NCI-H446 treated with DMSO at 0.1 percent for 48 hours (cell line): ENCODE measurements around the gene SLX9.

Experiments
- DNase-seq: peaks from one replicate; lab custom pipeline; 2025; lab: John Stamatoyannopoulos, UW

SLX9 gene, protein sequence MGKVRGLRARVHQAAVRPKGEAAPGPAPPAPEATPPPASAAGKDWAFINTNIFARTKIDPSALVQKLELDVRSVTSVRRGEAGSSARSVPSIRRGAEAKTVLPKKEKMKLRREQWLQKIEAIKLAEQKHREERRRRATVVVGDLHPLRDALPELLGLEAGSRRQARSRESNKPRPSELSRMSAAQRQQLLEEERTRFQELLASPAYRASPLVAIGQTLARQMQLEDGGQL

DNA sequence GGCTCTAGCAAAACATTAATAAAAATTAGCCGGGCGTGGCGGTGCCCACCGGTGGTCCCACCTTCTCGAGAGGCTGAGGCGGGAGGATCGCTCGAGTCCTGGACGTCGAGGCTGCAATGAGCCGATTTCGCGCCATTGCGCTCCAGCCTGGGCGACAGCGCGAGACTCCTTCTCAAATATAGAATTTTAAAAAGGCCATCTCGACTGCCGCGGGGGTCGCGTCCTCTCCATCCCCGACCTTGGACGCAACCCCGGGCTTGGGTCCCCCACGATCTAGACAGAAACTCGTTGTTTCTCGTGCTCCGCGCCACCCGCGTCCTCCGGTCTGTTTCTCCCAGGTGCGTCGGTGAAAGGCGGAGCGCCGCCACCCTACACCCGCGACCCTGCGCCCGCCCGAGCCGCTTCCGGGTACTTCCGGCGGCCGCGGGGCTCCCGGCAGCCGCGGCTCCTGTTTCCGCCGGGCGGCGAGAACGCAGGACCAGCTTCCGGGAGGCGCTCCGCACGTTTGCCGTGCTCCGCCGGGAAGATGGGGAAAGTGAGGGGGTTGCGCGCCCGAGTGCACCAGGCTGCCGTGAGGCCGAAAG, at the start of gene SLX9:
SLX9 (plus strand) TSS at position 498 of the 584 bp plus-strand sequence; CDS start at position 527, 29 bp downstream.
- peak; percentile 33 for DNase-seq

DNA sequence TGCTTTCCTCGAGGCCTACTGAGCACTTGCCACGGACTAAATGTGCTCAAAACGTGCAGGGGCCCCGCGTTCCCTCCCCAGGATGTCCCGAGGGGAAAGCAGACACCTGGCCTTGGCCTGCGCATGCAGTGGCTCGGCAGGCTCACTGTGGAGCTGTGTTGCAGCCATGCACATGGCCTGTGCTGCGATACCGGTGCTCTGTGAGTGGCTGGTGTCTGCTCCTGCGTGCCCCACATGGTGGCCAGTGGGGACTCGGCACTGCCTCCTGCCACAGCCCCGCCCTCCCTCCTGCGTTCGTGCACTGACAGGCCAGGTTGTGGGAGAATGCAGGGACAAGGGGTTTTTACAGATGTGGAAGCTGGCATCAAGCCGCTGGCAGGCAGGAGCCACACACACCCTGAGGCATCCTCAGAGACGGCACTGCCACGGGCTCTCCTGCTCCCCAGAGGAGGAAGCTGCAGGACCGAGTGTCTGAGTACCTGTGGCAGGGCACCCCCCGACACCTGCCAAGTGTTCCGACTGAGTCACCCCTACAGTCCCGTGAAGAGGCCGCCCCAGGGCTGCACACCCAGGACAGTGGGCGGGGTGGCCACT, 49.4 kb upstream of the SLX9 start:
- DNase-seq: no peak

DNA sequence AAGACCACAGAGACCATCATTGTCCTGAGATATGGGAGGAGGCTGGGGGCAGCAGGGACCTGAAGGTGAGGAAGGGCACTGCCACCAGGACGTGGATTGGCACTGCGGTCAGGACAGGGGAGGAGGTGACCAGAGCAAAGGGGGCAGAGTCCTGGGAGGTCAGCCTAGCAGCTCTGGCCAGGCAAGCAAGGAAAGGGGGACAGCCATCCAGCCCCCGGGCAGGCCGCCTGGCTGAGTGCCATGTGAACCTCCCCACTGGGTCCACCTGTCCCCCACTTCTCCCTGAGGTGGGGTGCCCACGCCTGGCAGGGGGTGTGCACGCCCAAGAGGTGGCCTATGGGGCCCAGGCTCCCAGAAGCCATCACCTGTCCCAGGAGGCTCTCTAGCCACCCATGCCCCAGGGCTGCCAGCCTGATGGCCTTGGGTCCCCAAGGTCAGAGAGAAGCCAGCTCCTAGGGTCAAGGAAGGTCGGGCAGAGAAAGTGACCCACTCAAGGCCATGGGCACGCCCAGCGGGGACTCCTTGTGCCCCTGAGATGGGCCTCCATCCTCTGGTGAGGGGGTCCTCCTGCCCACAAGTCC, 48.8 kb upstream of the SLX9 start:
- DNase-seq: no peak

DNA sequence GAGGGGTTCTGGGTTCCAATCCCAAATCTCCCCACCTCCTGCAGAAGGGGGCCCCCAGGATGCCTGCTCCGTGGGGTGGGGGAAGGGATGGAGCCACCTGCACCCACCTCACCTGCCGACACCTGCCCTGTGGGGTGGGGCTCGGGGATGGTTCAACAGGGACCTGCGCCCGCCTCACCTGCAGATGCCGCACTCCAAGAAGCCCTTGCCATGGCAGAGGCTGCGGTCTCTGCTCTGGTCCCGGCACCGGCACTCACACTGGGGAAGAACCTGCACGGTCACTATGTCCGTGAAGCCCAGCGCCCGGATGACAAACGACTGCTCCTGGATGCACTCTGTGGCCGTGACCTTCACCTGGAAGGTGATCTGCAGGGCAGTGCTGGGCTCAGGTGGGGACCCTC, 48.2 kb upstream of the SLX9 start:
- DNase-seq: no peak

DNA sequence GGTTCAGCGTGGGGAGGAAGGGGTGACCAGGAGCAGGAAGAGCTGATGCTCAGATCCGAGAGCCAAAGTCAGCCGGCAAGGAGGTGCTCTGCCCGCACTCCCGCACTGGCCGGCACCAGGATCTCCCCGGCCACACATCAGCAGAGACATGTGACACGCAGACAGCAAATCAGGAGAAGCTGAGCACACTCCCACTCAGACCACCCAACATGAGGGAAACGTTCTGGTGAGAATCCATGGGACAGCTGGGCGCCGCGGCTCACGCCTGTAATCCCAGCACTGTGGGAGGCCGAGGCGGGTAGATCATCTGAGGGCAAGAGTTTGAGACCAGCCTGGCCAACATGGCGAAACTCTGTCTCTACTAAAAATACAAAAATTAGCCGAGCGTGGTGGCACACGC, 47.7 kb upstream of the SLX9 start:
- DNase-seq: no peak

DNA sequence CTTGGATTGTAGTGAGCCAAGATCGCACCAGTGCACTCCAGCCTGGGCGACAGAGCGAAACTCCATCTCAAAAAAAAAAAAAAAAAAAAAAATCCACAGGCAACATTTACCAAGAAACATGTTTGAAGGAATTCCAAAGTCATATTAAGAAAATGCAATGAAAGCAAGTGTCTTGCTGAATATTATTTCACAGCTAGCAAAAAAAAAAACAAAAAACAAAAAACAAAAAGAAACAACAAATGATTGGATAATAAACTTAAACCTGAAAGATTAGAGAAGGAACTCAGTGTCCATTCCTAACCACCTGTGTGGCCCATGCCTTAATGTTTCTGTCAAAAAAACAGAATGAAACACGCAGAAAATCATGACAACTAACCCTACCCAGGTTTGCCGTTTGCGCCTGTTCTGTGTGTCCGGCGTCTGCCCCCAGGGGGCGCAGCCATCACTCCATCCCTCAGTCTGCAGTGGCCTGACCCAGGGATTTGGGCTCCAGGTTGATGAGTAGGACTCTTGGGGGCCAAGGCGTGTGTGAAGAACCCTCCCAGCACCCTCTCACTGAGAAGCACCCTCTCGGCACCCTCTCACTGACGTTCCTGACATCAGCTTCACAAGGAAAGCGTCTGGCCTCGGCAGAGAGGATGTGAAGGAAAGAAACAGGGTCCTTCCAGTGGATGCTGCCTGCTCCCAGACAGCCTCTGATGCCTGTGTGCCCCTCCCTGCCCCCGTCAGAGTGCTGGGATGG, 47.1 kb upstream of the SLX9 start:
- DNase-seq: no peak

DNA sequence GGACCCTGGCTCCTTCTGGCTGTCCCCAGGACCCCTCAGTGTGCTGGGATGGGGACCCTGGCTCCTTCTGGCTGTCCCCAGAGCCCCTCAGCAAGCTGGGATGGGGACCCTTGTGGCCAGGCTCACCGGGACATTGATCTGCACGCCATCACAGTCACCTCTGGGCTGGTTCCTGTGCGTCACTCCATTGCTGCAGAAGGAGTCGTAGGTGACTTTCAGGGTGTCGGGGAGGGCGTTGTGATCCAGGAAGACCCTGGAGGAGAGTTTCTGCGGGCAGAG, 46.6 kb upstream of the SLX9 start:
- DNase-seq: no peak

DNA sequence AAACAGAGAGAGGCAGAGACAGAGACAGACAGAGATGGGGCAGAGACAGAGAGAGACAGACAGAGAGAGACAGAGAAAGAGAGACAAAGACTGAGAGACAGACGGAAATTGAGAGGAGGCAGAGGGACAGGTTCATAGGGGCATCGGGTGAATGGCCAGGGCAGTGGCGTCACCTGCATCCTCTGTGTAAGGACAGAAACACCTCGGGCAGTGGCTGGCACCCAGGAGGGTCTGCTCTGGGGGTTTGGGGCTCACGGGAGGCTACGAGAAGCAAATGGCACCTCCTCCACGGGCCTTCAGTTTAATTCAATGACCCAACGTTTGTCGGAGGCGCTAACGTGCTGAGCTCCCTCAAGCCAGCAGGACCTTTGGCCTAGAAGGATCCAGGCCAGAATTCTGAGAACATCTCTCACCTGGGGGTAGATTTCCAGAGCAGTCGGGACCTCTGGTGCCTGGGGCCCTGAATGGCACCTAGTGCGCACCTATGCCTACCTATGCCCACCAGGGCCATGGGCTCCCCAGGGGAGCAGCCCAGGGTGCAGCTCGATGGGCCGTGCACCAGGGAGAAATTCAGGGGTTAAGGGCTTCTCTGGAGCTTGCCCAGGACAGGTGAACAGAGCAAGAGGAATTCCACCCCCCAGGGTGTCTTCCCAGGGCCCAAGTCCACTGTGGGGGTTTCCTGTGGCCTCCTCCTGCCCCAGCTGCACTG, 45.7 kb upstream of the SLX9 start:
- DNase-seq: no peak

DNA sequence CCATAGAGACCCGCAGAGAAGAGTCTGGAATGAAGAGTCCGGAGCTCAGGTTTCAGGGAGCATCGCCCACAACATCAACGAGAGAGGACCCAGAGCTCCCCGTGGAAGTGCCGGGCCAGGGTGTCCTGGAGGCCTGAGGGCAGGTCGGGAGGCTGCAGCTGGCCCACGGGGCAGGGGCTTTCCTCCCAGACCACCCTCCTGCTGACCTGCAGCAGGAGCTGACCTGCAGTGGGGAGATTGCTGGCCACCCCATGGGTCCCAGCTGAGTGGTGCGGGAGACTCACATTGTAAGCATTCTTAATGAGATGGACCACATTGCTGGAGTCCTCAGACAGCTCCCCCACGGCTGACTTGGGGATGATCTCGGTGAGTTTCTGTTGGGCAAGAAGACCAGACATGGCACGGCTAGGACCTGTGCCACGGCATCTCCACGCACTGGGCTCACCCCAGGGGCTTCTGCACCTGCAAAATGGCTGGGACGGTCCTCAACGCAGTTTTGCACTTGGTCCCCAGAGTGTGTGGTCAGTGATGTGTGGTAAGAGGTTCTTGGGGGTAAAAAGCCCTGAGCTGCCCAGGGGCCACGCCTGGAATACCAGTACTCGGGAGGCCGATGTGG, 45.0 kb upstream of the SLX9 start:
- no peak for DNase-seq

DNA sequence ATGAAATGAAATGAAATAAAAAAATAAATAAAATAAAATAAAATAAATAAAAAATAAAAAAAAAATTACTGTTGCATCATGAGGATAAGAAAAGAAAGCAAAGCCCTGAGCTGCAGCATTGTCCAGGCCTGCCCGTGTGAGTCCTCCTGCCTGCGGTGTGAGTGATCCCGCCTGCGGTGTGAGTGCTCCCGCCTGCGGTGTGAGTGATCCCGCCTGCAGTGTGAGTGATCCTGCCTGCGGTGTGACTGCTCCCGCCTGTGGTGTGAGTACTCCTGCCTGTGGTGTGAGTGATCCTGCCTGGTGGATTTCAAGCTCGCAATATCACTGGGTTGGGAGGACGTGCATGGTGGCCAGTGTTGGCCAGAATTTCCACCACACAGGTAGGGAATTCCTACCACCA, 44.0 kb upstream of the SLX9 start:
- no peak for DNase-seq

DNA sequence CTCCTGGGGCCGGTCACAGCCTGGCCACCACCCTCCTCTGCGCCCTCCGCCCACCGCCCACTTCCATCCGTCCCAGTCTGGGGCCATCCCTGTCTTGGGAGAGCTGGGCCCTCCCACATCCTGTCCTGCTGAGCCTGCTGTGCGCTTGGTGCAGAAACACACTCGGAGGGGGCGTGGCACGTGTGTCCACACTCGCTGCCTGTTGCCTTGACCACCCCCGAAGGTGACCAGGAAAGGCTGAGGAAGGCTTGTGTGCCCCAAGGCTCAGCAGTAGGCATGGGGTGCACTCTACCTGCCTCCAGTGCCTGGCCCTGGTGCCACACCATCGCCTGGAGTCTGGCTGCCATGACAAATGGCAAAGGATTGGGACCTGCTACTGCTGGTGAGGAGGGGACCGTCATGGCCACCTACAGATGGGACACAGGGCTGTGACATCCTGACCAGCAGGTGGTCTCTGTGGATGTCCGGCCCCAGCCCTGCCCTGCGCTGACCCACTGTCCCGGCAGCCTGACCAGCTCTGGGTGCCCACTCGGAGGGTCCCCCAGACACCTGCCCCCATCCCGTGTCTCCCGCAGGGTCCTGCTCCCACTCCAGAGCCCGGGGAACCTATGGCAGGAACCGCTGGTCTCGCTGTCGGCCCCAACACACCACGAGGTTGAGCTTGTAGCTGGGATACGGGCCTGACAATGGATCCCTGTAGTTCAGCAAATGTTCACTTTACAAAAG, 43.1 kb upstream of the SLX9 start:
- no peak for DNase-seq

DNA sequence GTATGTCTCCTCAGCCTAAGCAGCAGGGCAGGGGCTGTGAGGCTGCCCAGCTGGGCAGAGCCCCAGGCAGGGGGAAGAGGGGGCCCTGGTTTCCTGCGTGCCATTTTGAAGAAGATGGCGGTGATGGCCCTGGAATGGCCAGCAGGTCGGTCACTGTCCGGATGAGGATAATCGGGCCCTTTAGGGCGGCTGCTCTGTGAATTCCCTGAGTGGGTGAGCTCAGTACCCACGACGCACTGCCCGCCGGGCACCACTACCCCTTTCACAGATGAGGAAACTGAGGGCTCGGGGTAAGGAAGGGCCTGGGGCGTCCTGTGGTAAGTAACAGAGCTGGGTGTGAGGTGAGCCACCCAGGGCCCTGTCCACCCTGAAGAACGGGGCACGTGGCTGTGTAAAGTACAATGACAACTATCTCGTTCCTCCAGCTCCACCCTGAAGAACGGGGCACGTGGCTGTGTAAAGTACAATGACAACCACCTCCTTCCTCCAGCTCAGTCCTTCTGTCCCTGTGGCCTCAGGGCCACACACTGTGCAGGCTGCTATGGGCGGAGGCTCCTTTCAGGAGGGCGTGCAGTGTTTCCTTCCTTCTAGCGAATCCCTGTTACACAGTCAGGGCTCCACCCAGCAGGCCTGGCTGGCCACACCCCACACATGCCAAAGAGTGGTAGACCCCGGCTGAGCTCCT, 42.4 kb upstream of the SLX9 start:
- DNase-seq: no peak

DNA sequence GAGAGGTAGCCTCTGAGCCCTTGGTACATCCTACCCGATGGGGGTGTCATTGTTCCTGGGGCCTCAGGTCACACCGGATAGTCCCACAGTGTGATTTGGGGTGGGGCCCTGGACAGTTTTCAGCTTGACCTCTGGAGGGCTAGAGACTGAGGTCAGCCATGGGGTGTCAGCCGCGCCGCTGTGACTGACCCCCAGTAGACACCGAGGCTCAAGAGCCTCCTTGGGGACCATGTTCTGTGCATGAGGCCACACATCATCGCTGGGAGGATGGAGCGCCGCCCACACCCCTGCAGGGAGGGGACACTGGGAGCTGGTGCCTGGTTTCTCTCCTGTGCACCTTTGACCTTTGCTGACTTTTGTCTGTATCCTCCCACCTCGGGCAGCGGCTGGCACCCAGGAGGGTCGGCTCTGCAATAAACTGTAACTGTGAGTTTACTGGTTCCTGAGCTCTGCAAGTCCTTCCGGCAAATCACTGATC, 41.8 kb upstream of the SLX9 start:
- DNase-seq: no peak

DNA sequence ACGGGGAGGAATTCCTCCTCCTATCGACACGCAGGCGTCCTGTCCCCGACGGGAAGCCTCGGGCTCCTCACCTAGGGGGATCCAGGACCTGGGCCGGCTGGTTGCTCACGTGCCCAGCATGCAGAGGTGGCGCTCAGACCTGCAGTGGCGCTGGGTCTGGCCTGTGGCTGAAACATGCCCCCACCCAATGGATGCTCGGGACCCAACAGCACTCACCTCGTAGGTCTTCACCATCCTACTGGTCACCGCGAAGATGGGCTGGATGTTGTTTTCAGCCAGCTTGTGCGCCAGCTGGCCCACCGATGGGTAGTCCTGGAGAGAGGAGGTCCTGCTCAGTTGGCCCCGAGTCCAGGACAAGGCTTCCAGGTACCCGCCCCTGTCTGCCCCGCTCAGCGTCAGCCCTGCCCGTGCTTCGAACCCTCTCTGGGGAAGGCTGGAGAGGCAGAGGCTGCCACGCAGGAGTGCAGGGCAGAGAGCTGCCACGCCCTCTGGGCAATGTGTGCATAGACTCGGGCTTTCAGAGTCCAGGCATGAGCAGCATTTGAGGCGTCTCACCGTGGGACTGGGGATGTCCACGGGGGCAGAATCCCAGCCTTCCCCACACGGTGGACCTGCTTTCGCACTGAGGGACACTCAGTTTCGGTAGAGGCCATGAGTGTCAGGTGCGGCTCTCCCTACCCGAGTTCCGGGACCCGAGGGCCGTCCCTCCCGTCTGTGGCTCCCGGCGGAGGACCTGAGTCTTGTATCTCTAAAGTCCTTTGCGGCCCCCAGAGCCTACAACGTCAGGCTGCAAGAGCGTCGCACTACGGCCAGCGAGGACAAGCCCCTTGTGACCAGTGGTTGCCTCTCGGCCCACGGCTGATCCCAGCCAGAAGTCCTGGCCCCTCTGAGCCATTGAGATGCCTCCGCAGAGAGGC, 40.7 kb upstream of the SLX9 start:
- DNase-seq: no peak

DNA sequence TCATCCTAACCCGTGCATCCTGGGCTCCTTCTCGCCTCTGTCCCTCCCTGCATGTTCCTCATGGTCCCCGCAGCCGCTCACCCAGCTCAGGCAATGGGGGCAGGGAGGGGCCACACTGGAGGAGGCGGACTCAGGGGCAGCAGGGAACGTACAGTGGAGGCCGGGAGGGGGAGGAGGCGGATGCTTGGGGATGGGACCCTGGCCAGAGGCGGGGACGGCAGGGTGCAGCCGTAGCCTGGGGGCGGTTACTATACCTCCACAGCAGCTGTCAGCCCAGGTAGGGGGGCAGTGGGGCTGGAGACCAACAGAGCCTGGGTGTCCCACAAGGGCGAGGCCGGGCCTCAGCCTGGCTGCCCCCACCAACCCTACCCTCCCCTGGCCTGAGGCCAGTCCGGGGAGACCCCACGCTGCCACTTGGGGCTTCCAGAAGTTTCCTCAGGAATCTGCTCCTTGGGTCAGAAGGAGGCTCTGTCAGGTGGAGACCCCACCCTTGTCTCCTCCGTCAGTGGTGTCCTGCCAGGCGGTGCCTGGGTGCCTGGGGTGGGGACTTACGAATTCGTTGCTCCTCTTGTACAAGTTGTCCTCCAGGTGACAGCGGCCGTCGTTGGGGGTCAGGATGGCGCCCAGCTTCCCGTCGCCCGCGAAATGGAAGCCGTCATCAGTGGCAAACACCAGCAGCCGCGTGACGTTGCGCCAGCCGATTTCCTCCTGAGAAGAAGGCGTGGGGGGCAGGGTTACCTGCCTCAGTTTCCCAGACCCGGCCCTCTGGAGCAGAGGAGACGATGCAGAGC, 39.9 kb upstream of the SLX9 start:
- DNase-seq: no peak

DNA sequence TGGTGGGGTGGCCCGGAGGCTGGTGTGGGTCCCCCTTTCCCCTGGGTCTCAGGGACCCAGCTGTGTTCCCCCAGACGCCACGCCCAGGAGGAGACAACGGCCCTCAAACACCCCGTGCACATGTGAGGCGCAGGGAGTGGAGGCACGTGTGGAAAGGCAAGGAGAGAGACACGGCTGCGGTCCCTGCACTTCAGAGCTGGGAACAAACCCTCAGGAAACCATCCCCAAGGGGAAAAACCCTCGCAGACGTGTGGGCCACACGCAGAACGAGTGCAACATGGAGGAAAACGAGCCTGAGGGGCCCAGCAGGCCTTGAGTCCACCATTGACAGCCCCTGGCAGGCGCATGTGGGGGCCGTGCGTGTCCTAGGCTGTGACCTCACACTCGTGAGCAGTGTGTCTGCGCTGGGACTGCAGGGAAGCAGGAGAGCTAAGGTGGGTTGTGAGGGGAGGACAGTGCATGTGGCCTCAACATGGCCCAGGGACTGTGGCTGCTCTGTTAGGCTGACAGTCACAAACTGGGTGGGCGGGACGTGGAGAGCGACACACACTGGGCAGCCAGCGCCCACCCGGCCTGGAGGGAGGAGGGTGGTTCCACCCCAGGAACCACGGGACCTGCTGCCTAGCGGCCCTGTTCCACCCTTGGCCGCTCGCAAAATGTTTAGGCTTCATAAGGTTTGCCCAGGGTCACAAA, 39.1 kb upstream of the SLX9 start:
- no peak for DNase-seq

DNA sequence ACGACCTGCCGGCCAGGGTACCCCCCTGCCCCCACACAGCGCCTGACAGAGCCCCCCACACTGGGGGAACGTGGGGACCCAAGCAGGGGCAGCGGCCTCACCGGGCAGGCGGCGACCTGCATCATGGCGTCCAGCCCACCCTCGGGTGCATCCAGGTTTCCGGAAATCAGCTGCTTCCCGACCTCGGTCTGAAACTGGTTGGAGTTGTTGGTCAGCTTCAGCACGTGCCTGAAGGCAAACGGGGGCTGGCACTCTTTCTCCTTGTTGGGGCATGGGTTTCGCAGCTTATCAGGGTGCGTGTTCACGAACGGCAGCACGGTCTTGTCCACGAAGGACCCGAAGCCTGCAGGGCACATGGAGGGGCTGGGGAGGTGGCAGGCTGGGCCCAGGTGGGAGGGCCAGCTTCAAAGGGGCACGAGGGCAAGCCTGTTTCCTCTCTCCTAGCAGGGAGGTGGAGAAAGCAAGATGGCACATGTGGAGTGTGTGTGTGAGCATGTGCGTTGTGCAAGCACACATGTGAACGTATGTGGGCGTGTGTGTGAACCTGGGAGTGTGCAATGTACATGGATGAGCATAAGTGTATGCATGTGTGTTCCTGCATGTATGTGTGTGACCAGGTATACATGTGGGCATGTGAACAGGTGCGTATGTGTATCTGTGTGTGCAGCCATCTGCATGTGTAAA, 38.3 kb upstream of the SLX9 start:
- no peak for DNase-seq
